ENCODE measurements around the gene MCUR1. TPM values are rescaled to one million over a fixed set of nuclear protein-coding genes. Genes with fewer than 3 reads are reported as not detected.
"Not testable (repeated sequence)": the region's sequence is repeated elsewhere in the genome, so short reads cannot be mapped to it uniquely, and the experiment has no call there.

Gene MCUR1
- total RNA-seq, 2 experiments from 2014 or later = 37.9 to 59.3 TPM

DNA sequence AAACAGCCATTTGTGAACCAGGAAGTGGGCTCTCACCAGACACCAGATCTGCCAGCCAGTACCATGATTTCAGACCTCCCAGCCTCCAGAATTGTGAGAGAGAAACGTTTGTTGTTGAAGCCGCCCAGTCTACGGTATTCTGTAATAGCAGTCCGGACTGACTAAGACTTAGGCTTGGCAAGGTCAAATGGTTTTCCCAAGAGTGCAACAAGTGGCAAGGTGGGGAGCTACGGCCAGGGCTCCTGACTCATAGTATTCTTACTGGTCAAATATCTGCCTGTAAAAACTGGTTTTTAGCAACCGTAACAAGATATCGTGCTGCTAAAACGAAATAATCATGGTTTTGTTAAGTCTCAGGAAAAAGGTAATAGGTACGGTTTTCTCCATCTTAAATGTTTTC, 37.8 kb downstream of the MCUR1 start:
- Mint-ChIP-seq H3K4me3 (no peak overlapping the region), H3K9me3 (ENCODE audit: low read depth) (no peaks in the 10 kb centered on the region), H3K27me3 (no peaks in the 10 kb centered on the region), H3K4me1 (no peaks in the 10 kb centered on the region), H3K27ac (no peak overlapping the region), H3K36me3 (ENCODE audit: low read depth) (no peaks in the 10 kb centered on the region)
- intact Hi-C loops (cut with DNase I, micrococcal nuclease) = no loop called here
- ChIA-PET CTCF (no interaction called here), POLR2A (no interaction called here)
- DNase-seq (no peak), ATAC-seq (no peak)

DNA sequence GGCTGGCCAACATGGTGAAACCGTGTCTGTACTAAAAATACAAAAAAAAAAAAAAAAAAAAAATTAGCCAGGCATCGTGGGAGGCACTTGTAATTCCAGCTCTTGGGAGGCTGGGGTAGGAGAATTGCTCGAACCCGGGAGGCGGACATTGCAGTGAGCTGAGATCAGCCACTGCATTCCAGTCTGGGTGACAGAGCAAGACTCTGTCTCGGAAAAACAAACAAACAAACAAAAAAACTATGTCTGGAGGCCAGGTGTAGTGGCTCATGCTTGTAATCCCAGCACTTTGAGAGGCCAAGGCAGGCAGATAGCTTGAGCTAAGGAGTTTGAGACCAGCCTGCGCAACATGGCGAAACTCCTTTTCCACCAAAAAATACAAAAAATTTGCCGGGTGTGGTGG, 38.9 kb downstream of the MCUR1 start:
- H3K9me3 Mint-ChIP-seq (ENCODE audit: low read depth); H3K27ac Mint-ChIP-seq; intact Hi-C loops (cut with DNase I, micrococcal nuclease); DNase-seq; H3K4me1 Mint-ChIP-seq; ATAC-seq; H3K27me3 Mint-ChIP-seq; H3K36me3 Mint-ChIP-seq (ENCODE audit: low read depth); H3K4me3 Mint-ChIP-seq; POLR2A ChIA-PET; CTCF ChIA-PET: not testable (repeated sequence)

DNA sequence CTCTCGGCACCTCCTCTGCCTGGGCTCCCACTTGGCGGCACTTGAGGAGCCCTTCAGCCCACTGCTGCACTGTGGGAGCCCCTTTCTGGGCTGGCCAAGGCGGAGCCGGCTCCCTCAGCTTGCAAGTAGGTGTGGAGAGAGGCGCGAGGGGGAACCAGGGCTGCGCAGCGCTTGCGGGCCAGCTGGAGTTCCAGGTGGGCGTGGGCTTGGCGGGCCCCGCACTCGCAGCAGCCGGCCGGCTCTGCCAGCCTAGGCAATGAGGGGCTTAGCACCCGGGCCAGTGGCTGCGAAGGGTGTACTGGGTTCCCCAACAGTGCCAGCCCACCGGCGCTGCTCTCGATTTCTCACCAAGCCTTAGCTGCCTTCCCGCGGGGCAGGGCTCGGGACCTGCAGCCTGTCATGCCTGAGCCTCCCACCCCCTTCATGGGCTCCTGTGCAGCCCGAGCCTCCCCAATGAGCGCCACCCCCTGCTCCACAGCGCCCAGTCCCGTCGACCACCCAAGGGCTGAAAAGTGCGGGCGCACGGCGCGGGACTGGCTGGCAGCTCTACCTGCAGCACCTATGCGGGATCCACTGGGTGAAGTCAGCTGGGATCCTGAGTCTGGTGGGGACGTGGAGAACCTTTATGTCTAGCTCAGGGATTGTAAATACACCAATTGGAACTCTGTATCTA, 41.9 kb downstream of the MCUR1 start:
- POLR2A ChIA-PET; intact Hi-C loops (cut with DNase I, micrococcal nuclease); H3K4me1 Mint-ChIP-seq; ATAC-seq; H3K36me3 Mint-ChIP-seq (ENCODE audit: low read depth); DNase-seq; H3K27me3 Mint-ChIP-seq; H3K9me3 Mint-ChIP-seq (ENCODE audit: low read depth); H3K4me3 Mint-ChIP-seq; H3K27ac Mint-ChIP-seq: not testable (repeated sequence)
- CTCF ChIA-PET = interaction anchor here (0.8 kb wide), 1 partner anchor 77 kb away, joined by 3 read pairs; no protein-coding TSS in a partner anchor

DNA sequence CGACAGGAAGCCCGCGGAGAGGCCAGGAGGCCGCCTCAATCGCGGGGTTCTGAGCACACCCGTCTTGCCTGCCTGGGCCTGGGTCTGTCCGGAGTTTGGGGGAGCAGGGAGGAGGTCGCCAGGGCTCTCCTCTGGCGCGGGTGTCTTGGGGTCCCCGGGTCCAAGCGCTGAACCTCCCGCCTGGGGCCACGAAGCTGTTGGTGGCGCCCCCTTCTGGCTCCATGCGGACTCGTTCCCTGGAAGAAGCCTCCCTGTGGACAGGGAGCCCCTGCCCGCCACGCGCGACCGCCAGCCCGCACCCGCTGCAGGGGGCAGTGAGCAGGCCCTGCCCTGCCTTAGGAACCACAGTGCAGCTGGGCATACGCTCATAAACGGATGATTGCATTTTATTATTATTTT, 44.7 kb downstream of the MCUR1 start:
- Mint-ChIP-seq H3K27ac (no peak overlapping the region), H3K36me3 (ENCODE audit: low read depth) (no peaks in the 10 kb centered on the region), H3K9me3 (ENCODE audit: low read depth) (no peaks in the 10 kb centered on the region), H3K4me1 (peaks cover 22% of the 10 kb centered on the region), H3K4me3 (no peak overlapping the region), H3K27me3 (no peaks in the 10 kb centered on the region)
- ChIA-PET POLR2A (interaction anchor here (1.0 kb wide), 1 partner anchor 58 kb away, joined by 4 read pairs; the partner anchor contains the start of gene RANBP9), CTCF (interaction anchor here (0.6 to 1.4 kb wide), 4 partner anchors 9 to 397 kb away, joined by 3 to 5 read pairs (median 4); no protein-coding TSS in a partner anchor)
- intact Hi-C loops (cut with DNase I, micrococcal nuclease) = loop anchor here in 1 of 2 experiments (1.0 to 10.0 kb wide), 2 partner anchors 58 to 415 kb away; partner anchors contain the start of gene RANBP9
- ATAC-seq (no peak), DNase-seq (peak; percentile 62)

DNA sequence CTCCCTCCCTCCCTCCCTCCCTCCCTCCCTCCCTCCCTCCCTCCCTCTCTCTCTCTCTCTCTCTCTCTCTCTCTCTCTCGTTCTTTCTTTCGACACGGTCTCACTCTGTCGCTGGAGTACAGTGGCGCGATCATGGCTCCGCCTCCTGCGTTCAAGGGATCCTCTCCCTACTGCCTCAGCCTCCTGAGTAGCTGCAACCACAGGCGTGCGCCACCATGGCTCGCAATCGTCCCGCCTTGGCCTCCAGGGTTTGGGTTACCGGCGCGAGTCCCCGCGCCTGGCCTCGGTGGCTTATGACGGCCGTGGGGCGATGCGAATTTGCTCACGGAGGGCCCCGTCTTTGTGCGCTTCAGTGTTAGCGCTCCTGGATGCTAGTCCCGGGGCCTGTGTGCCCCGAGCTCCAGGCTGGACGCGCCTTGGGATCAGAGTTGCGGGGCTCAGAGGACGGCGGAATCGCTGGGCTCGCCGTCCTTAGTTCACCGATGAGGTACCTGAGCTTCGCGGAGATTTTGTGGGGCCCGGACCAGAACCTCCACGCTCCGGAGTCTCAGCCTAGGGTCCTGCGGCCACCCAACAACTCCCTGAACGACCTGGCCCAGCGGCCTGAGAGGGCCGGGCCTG, 45.2 kb downstream of the MCUR1 start:
- no peaks in the 10 kb centered on the region for H3K36me3 Mint-ChIP-seq (ENCODE audit: low read depth)

DNA sequence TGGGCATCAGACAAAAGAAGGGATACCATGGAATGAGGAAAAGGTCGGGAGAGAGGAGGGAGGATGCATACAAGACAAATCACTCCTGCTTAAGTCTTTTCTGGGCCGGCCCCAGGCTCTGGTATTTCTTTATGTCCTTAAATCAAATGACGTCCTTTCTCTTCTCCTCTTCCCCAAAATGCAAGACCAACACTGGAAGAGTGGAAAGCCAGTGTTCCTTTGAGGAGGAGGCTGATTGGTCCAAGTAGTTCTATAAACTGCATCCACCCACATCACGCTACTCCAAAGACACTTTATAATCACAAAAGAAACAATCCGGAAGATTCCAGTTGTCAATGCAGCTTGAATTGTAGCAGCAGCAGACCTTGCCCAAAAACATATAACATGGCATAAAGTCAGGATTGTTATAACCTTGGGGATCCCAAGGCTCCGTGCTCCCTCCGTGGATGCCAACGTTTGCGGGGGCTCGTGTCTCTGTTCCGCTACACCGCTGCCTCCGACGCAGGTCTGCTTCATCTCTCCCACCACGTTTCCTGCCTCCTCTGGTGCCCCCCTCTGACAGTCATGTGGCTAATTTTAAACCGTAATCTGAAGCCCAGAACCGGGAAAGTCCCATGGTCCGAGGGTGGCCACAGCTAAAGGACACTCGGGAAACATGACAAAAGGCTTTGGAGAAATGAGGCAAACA, 47.1 kb downstream of the MCUR1 start:
- Mint-ChIP-seq H3K27ac (peak overlapping the region; percentile 65), H3K36me3 (ENCODE audit: low read depth) (peaks cover 4% of the 10 kb centered on the region), H3K4me3 (peak overlapping the region; percentile 63), H3K27me3 (no peaks in the 10 kb centered on the region), H3K9me3 (ENCODE audit: low read depth) (peaks cover 2% of the 10 kb centered on the region), H3K4me1 (peaks cover 40% of the 10 kb centered on the region)
- ATAC-seq (no peak), DNase-seq (peak; percentile 47)
- intact Hi-C loops (cut with DNase I, micrococcal nuclease) = loop anchor here in 1 of 2 experiments (2.0 to 10.0 kb wide), 2 partner anchors 152 to 412 kb away; partner anchors contain the start of gene NOL7
- CTCF ChIA-PET = interaction anchor here (0.7 to 0.9 kb wide), 3 partner anchors 18 to 277 kb away, joined by 3 to 4 read pairs (median 3); no protein-coding TSS in a partner anchor
- POLR2A ChIA-PET = no interaction called here

More for the DNA sequence above, 45.2 kb downstream of the MCUR1 start:
- H3K4me1 Mint-ChIP-seq = peaks cover 22% of the 10 kb centered on the region
- DNase-seq = no peak
- no peak overlapping the region for H3K27ac Mint-ChIP-seq
- intact Hi-C loops (cut with DNase I, micrococcal nuclease) = loop anchor here in 1 of 2 experiments (1.0 to 10.0 kb wide), 2 partner anchors 58 to 414 kb away; partner anchors contain the start of gene RANBP9
- CTCF ChIA-PET = interaction anchor here (0.6 to 1.4 kb wide), 3 partner anchors 10 to 397 kb away, joined by 3 to 5 read pairs (median 4); no protein-coding TSS in a partner anchor
- ATAC-seq = no peak
- no peaks in the 10 kb centered on the region for H3K27me3 Mint-ChIP-seq
- no peaks in the 10 kb centered on the region for H3K9me3 Mint-ChIP-seq (ENCODE audit: low read depth)
- POLR2A ChIA-PET = interaction anchor here (0.6 to 1.0 kb wide), 2 partner anchors 9 to 57 kb away, joined by 4 read pairs; partner anchors contain the start of gene RANBP9
- H3K4me3 Mint-ChIP-seq = no peak overlapping the region

DNA sequence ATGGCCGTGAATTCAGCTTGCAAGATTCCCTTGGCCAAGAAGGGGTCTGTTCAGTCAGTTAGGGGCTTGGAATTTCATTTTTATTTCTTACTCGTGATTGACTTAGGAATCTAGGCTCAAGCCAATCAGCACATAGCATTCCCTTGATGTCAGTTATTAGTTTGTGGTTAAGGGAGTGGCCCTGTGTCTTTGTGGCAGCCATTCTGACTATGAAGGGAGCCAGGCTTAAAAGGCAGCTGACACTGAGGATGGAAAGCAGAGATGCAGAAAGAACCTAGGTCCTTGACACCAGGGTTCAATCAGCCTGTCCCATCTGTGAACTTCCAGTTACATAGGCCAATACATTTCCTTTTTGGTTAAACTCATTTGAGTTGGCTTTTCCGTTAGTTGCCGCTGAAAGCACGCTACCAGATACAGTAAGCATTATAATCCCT, 48.1 kb downstream of the MCUR1 start:
- Mint-ChIP-seq H3K9me3 (ENCODE audit: low read depth) (peaks cover 2% of the 10 kb centered on the region), H3K27me3 (no peaks in the 10 kb centered on the region), H3K4me3 (no peak overlapping the region), H3K36me3 (ENCODE audit: low read depth) (peaks cover 4% of the 10 kb centered on the region), H3K4me1 (peaks cover 47% of the 10 kb centered on the region), H3K27ac (no peak overlapping the region)
- ChIA-PET CTCF (interaction anchor here (1.8 kb wide), 1 partner anchor 31 kb away, joined by 5 read pairs; no protein-coding TSS in a partner anchor), POLR2A (no interaction called here)
- no peak for DNase-seq
- intact Hi-C loops (cut with DNase I, micrococcal nuclease) = loop anchor here in 1 of 2 experiments (2.0 to 10.0 kb wide), 2 partner anchors 151 to 411 kb away; partner anchors contain the start of gene NOL7
- ATAC-seq = no peak

DNA sequence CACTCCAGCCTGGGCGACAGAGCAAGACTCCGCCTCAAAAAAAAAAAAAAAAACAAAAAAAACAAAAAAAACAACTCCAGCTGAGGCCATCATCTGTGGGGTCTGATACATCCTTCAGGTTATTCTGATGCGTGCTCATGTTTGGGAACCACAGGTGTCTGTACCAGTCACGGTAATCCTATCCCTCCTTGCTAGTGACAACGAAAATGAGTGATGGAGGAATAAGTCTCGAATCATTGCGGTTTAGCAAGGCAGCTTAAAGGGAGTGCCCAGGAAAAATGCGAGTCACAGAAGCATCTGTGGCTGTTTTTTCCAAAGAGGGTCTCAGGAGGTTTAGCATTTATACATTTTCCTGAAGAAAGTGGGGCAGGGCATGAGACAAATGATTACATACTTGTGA, 48.8 kb downstream of the MCUR1 start:
- Mint-ChIP-seq H3K9me3 (ENCODE audit: low read depth) (peaks cover 2% of the 10 kb centered on the region), H3K36me3 (ENCODE audit: low read depth) (peaks cover 4% of the 10 kb centered on the region), H3K27me3 (no peaks in the 10 kb centered on the region), H3K4me3 (no peak overlapping the region), H3K27ac (no peak overlapping the region), H3K4me1 (peaks cover 48% of the 10 kb centered on the region)
- POLR2A ChIA-PET = interaction anchor here (0.5 to 0.6 kb wide), 2 partner anchors 59 to 465 kb away, joined by 3 to 5 read pairs; no protein-coding TSS in a partner anchor
- CTCF ChIA-PET = interaction anchor here (0.6 to 1.8 kb wide), 3 partner anchors 15 to 191 kb away, joined by 4 to 5 read pairs (median 4); partner anchors contain the start of gene SIRT5
- ATAC-seq (no peak), DNase-seq (no peak)
- intact Hi-C loops (cut with DNase I, micrococcal nuclease) = loop anchor here in 1 of 2 experiments (10.0 kb wide), 1 partner anchor 411 kb away; no protein-coding TSS in a partner anchor

DNA sequence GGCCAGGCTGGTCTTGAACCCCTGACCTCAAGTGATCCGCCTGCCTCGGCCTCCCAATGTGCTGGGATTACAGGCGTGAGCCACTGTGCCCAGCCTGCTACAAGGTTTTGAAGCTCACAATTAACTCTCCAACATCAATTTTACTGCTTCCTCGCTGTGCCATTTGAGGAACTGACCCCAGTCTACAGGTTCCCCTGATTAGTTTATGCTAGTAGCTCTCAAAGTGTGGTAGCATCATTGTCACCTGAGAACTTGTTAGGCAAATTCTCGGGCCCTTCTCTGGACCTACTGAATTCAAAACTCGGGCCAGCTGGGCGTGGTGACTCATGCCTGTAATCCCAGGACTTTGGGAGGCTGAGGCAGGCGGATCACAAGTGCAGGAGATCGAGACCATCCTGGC, 49.4 kb downstream of the MCUR1 start:
- ChIA-PET CTCF (interaction anchor here (0.6 to 1.8 kb wide), 3 partner anchors 16 to 190 kb away, joined by 4 to 5 read pairs (median 4); partner anchors contain the start of gene SIRT5), POLR2A (no interaction called here)
- no peak for DNase-seq
- peaks cover 4% of the 10 kb centered on the region for H3K36me3 Mint-ChIP-seq (ENCODE audit: low read depth)
- no peaks in the 10 kb centered on the region for H3K27me3 Mint-ChIP-seq
- peaks cover 2% of the 10 kb centered on the region for H3K9me3 Mint-ChIP-seq (ENCODE audit: low read depth)
- ATAC-seq = no peak
- H3K4me1 Mint-ChIP-seq = peaks cover 48% of the 10 kb centered on the region
- intact Hi-C loops (cut with DNase I, micrococcal nuclease) = loop anchor here (5.0 to 10.0 kb wide), 2 partner anchors 148 to 410 kb away; partner anchors contain the start of gene NOL7 (in 1 of the 2)
- no peak overlapping the region for H3K4me3 Mint-ChIP-seq
- no peak overlapping the region for H3K27ac Mint-ChIP-seq

DNA sequence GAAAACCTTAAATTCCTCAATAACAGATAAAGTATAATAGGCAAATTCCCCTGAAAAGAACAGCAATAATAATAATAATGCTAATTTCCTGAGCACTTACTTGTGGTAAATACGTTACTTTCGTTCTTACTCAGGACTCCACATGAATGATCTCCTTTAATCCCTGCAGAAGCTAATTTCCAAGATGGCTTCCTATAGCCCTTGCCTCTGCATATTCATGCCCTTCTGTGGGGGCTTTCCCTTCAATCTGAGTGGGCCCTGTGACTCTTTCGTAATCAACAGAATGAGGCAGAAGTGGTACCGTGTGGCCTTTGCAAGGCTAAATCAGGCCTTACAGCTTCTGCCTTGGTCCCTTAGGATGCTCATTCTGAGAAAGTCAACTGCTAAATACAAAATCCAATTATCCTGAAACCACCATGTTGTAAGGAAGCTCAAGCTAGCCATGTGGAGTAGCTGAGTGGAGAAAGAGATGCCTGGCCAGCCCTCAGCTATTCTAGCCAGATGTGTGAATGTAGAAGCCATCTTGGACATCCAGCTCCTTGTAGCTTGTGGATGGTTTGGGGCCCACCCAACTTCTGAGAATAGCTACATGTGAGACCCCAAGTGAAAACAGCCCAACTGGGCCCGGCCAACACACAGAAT, 50.5 kb downstream of the MCUR1 start:
- peak; percentile 61 for DNase-seq
- Mint-ChIP-seq H3K4me3 (no peak overlapping the region), H3K4me1 (peaks cover 48% of the 10 kb centered on the region), H3K9me3 (ENCODE audit: low read depth) (peaks cover 2% of the 10 kb centered on the region), H3K36me3 (ENCODE audit: low read depth) (peaks cover 4% of the 10 kb centered on the region), H3K27me3 (no peaks in the 10 kb centered on the region), H3K27ac (peak overlapping the region; percentile 11)
- POLR2A ChIA-PET = interaction anchor here (0.6 kb wide), 1 partner anchor 306 kb away, joined by 3 read pairs; no protein-coding TSS in a partner anchor
- ATAC-seq = peak; percentile 66
- CTCF ChIA-PET = interaction anchor here (0.6 to 2.2 kb wide), 9 partner anchors 10 to 283 kb away, joined by 3 to 8 read pairs (median 3); partner anchors contain the start of genes NOL7 and RANBP9
- intact Hi-C loops (cut with DNase I, micrococcal nuclease) = loop anchor here (1.0 to 10.0 kb wide), 8 partner anchors 23 to 409 kb away; partner anchors contain the start of genes MCUR1 (in 1 of the 2), NOL7 (in 1 of the 2) and SIRT5 (in 1 of the 2)

All from activated CD4-positive, alpha-beta T cell treated with anti-CD3 and anti-CD28 coated beads for 36 hours (primary cell).